Upper lobe of left lung (tissue), 6 donors: ENCODE results near the gene EHMT1. TPM values are rescaled to one million over a fixed set of nuclear protein-coding genes. Genes with fewer than 3 reads are reported as not detected.
A peak's percentile ranks its signal among the peaks of the same experiment; 100 is the strongest.
"Not testable (repeated sequence)": the region's sequence is repeated elsewhere in the genome, so short reads cannot be mapped to it uniquely, and the experiment has no call there.

Source experiments
- ATAC-seq, 2 donors: fragments of 200-7000 bp; cut with Tn5 transposase; one replicate each; pipeline ENCODE4 v1.9.1; 2022; ENCODE audit warnings: mild to moderate bottlenecking in 2 of 2, moderate library complexity in 2 of 2; ENCODE audit not compliant: low FRiP score in 2 of 2
- DNase-seq, 2 donors: peaks; one replicate each; pipeline ENCODE4 v3.0.0-alpha.2; 2019 to 2020
- H3K27ac ChIP-seq, 4 donors: fragments of 200-600 bp; sonication (generic); one replicate each; pipeline ENCODE4 v1.5.1; 2016 to 2019
- H3K27me3 ChIP-seq, 4 donors: fragments of 200-600 bp; sonication (generic); one replicate each; pipeline ENCODE4 v1.5.1; 2017 to 2019
- H3K36me3 ChIP-seq, 4 donors: fragments of 200-600 bp; sonication (generic); one replicate each; pipeline ENCODE4 v1.5.1; 2016 to 2019
- H3K4me1 ChIP-seq, 4 donors: fragments of 200-600 bp; sonication (generic); one replicate each; pipeline ENCODE4 v1.5.1; 2018 to 2019
- H3K4me3 ChIP-seq, 4 donors: fragments of 200-600 bp; sonication (generic); one replicate each; pipeline ENCODE4 v1.5.1; 2017 to 2019; ENCODE audit warnings: mild to moderate bottlenecking in 2 of 4, moderate library complexity in 1 of 4
- H3K9me3 ChIP-seq, 4 donors: fragments of 200-600 bp; sonication (generic); one replicate each; pipeline ENCODE4 v1.5.1; 2018 to 2019
- CTCF ChIP-seq, 6 experiments: fragments of 450-650 bp in 4 of 6; fragments of 200-600 bp in 2 of 6; sonication (generic) in 2 of 6; IDR thresholded peaks; one replicate each; pipeline ENCODE4 v1.5.1; 2016 to 2019; ENCODE audit warnings: antibody characterized with exemption in 6 of 6
- EP300 ChIP-seq, 4 donors: sonication (generic); formaldehyde crosslinking; IDR thresholded peaks; one replicate each; pipeline ENCODE4 v1.5.1; 2017; ENCODE audit warnings: antibody characterized with exemption in 4 of 4, control low read depth in 2 of 4
- POLR2A ChIP-seq, 4 donors: fragments of 450-650 bp; IDR thresholded peaks; one replicate each; pipeline ENCODE4 v1.5.1; 2016 to 2017; ENCODE audit warnings: antibody characterized with exemption in 4 of 4, mild to moderate bottlenecking in 2 of 4
- POLR2AphosphoS5 ChIP-seq, 2 donors: sonication (generic); formaldehyde crosslinking; IDR thresholded peaks; one replicate each; pipeline ENCODE4 v1.5.1; 2017; ENCODE audit warnings: antibody characterized with exemption in 2 of 2
- WGBS, 2 donors: methylation state at CpG; one replicate each; pipeline ENCODE4 v1.1.5; 2017 to 2018; 5-methylcytosine and 5-hydroxymethylcytosine counted together
- total RNA-seq, 6 donors: library from RNA; depleted of rRNA in 4 of 6; stranded (reverse); fragments of >200 nt in 4 of 6; gene quantifications; one replicate each; pipeline versions ENCODE4 v1.1.0 to v1.2.1, GENCODE V29; 2016 to 2021
- donor health status: DM: no; HTN: no; CAD: no; lungs with moderate emphysema.
- donor health status: DM: no; HTN: yes; CAD: no; lungs with severe emphysema.

The EHMT1 gene
- total RNA-seq, 6 donors from 2014 or later, result 68.0 to 183 (median 83.6) TPM

- Histone ChIP-seq H3K36me3 (no peaks in the 10 kb centered on the region), H3K27ac (no peak overlapping the region), H3K4me3 (no peak overlapping the region), H3K9me3 (no peaks in the 10 kb centered on the region), H3K27me3 (peaks cover 3 to 30% (median 10%) of the 10 kb centered on the region in 4 donors), H3K4me1 (peaks cover 4 to 19% (median 7%) of the 10 kb centered on the region in 4 donors)
- ATAC-seq (no peak), DNase-seq (peak in 1 of 2 donors; percentile 77)
- TF ChIP-seq CTCF (IDR thresholded peaks at IDR 0.05) (no peak), EP300 (IDR thresholded peaks at IDR 0.05) (no peak), POLR2A (IDR thresholded peaks at IDR 0.05) (no peak), POLR2AphosphoS5 (IDR thresholded peaks at IDR 0.05) (no peak)
- 60 to 74% methylated on average over 11 to 36 of the region's 47 CpGs for WGBS, 2 donors
These were observed 258.1 kb downstream of the EHMT1 start for GRCh38 chr9:137876781-137877386.

- peak in 1 of 2 donors; percentile 53 for DNase-seq
- H3K9me3 ChIP-seq, H3K36me3 ChIP-seq, H3K27ac ChIP-seq, ATAC-seq: not testable (repeated sequence)
- WGBS, 2 donors, result 23% methylated on average over 12 of the region's 95 CpGs; no CpG with 5 or more reads in 1 of the 2 donors
- H3K4me3 ChIP-seq, result peak within 1 kb of the TSS in 3 of 4 donors; percentile 15 to 40 (median 37)
- peaks cover 3 to 30% (median 10%) of the 10 kb centered on the region in 4 donors for H3K27me3 ChIP-seq
- H3K4me1 ChIP-seq, result peaks cover 4 to 19% (median 7%) of the 10 kb centered on the region in 4 donors
These were observed 258.8 kb downstream of the EHMT1 start, which contains the start of gene CACNA1B for GRCh38 chr9:137877506-137878122. CACNA1B (plus strand) TSS chr9:137877782; CDS start chr9:137877934, 152 bp downstream.

- Histone ChIP-seq H3K36me3 (no peaks in the 10 kb centered on the region), H3K9me3 (no peaks in the 10 kb centered on the region), H3K27ac (no peak overlapping the region), H3K4me3 (peak overlapping the region in 3 of 4 donors; percentile 15 to 40 (median 37)), H3K27me3 (peaks cover 3 to 30% (median 10%) of the 10 kb centered on the region in 4 donors), H3K4me1 (peaks cover 4 to 19% (median 7%) of the 10 kb centered on the region in 4 donors)
- DNase-seq, result peak in 1 of 2 donors; percentile 87
- TF ChIP-seq POLR2AphosphoS5 (IDR thresholded peaks at IDR 0.05) (no peak), CTCF (IDR thresholded peaks at IDR 0.05) (no peak), POLR2A (IDR thresholded peaks at IDR 0.05) (no peak), EP300 (IDR thresholded peaks at IDR 0.05) (no peak)
- ATAC-seq, result peak in 1 of 2 donors; percentile 39
- 0 to 7% methylated on average over 7 to 68 of the region's 101 CpGs for WGBS, 2 donors
These were observed 259.5 kb downstream of the EHMT1 start for GRCh38 chr9:137878146-137878941.

GRCh38 chr9:137879052-137879451 is 260.2 kb downstream of the EHMT1 start:
- TF ChIP-seq POLR2A (IDR thresholded peaks at IDR 0.05), result no peak
- no peak for TF ChIP-seq CTCF (IDR thresholded peaks at IDR 0.05)
- WGBS, 2 donors, result 89 to 91% methylated on average over 5 to 17 of the region's 20 CpGs
- H3K9me3 ChIP-seq, result no peaks in the 10 kb centered on the region
- DNase-seq (no peak), ATAC-seq (no peak)
- no peaks in the 10 kb centered on the region for H3K36me3 ChIP-seq
- H3K27ac ChIP-seq, result no peak overlapping the region
- H3K4me1 ChIP-seq, result peaks cover 4 to 19% (median 7%) of the 10 kb centered on the region in 4 donors
- peaks cover 3 to 30% (median 10%) of the 10 kb centered on the region in 4 donors for H3K27me3 ChIP-seq
- H3K4me3 ChIP-seq, result no peak overlapping the region

GRCh38 chr9:137879566-137880150 is 260.9 kb downstream of the EHMT1 start:
- 86 to 94% methylated on average over 1 to 7 of the region's 8 CpGs for WGBS, 2 donors
- ATAC-seq (no peak), DNase-seq (peak in 1 of 2 donors; percentile 36)
- H3K27me3 ChIP-seq, result peaks cover 3 to 30% (median 10%) of the 10 kb centered on the region in 4 donors
- H3K27ac ChIP-seq, result no peak overlapping the region
- no peaks in the 10 kb centered on the region for H3K36me3 ChIP-seq
- no peak overlapping the region for H3K4me3 ChIP-seq
- TF ChIP-seq POLR2AphosphoS5 (IDR thresholded peaks at IDR 0.05), result no peak
- TF ChIP-seq POLR2A (IDR thresholded peaks at IDR 0.05), result no peak
- no peak for TF ChIP-seq EP300 (IDR thresholded peaks at IDR 0.05)
- no peak for TF ChIP-seq CTCF (IDR thresholded peaks at IDR 0.05)
- H3K9me3 ChIP-seq, result no peaks in the 10 kb centered on the region
- peaks cover 4 to 19% (median 7%) of the 10 kb centered on the region in 4 donors for H3K4me1 ChIP-seq
